BLaER1 treated with 17β-estradiol and CSF1 and Interleukin-3, amounts not matched to agents 10 nM and 100 nM (cell line): ENCODE data around the gene KCNQ2.
"Not testable (repeated sequence)": the region's sequence is repeated elsewhere in the genome, so short reads cannot be mapped to it uniquely, and the experiment has no call there.

Experiments used
- H3K27ac ChIP-seq, 11 experiments: shearing (Covaris generic); formaldehyde crosslinking; 2 replicates each; pipeline ENCODE4 v1.8.1; 2022
- H3K27me3 ChIP-seq, 11 experiments: shearing (Covaris generic); formaldehyde crosslinking; 2 replicates each; pipeline ENCODE4 v1.8.1; 2022
- H3K36me3 ChIP-seq, 11 experiments: shearing (Covaris generic); formaldehyde crosslinking; 2 replicates each; pipeline ENCODE4 v1.8.1; 2022
- H3K4me1 ChIP-seq, 10 experiments: shearing (Covaris generic); formaldehyde crosslinking; 2 replicates each; pipeline ENCODE4 v1.8.1; 2022
- H3K4me2 ChIP-seq, 11 experiments: shearing (Covaris generic); formaldehyde crosslinking; 2 replicates each; pipeline ENCODE4 v1.8.1; 2022
- H3K4me3 ChIP-seq, 10 experiments: shearing (Covaris generic); formaldehyde crosslinking; 2 replicates each; pipeline ENCODE4 v1.8.1; 2022
- H3K9ac ChIP-seq, 11 experiments: shearing (Covaris generic); formaldehyde crosslinking; 2 replicates each; pipeline ENCODE4 v1.8.1; 2022
- H3K9me3 ChIP-seq, 11 experiments: shearing (Covaris generic); formaldehyde crosslinking; replicated peaks in 1 of 11; 2 replicates each; pipeline ENCODE4 v1.8.1; 2022
- H4K20me1 ChIP-seq, 11 experiments: shearing (Covaris generic); formaldehyde crosslinking; 2 replicates each; pipeline ENCODE4 v1.8.1; 2022
- Cebpa-rat ChIP-seq, 11 experiments: shearing (Covaris generic); IDR thresholded peaks; 2 replicates each; pipeline ENCODE4 v1.8.1; 2022

KCNQ2 gene

GRCh38 chr20:63482021-63482587, 9.6 kb upstream of the KCNQ2 start:
- H4K20me1 ChIP-seq = peaks cover 0 to 73% (median 19%) of the 10 kb centered on the region in 11 experiments; a peak in 13 of 22 replicates
- 0 out of 22 replicates have a peak overlapping the region, but pooled peaks of 1 of the 11 experiments have one; percentile 5 for H3K9ac ChIP-seq
- H3K27ac ChIP-seq = no peak overlapping the region
- peak overlapping the region in 9 of 11 experiments; percentile 14 to 72 (median 48); a peak in 17 of 22 replicates for H3K4me2 ChIP-seq
- no peak for TF ChIP-seq Cebpa-rat (IDR thresholded peaks at IDR 0.05)
- H3K4me1 ChIP-seq = peaks cover 10 to 49% (median 40%) of the 10 kb centered on the region in 10 experiments; a peak in 19 of 20 replicates
- H3K27me3 ChIP-seq = peaks cover 32 to 79% (median 55%) of the 10 kb centered on the region in 11 experiments
- H3K9me3 ChIP-seq = no peaks in the 10 kb centered on the region
- H3K4me3 ChIP-seq = no peak overlapping the region
- no peaks in the 10 kb centered on the region for H3K36me3 ChIP-seq

GRCh38 chr20:63481503-63481902, 9.0 kb upstream of the KCNQ2 start:
- Histone ChIP-seq H3K4me3 (no peak overlapping the region), H3K4me1 (peaks cover 10 to 53% (median 40%) of the 10 kb centered on the region in 10 experiments; a peak in 19 of 20 replicates), H4K20me1 (peaks cover 0 to 76% (median 19%) of the 10 kb centered on the region in 11 experiments; a peak in 13 of 22 replicates), H3K27me3 (peaks cover 38 to 83% (median 60%) of the 10 kb centered on the region in 11 experiments), H3K4me2 (peak overlapping the region in 8 of 11 experiments; percentile 14 to 72 (median 50); a peak in 13 of 22 replicates), H3K36me3 (no peaks in the 10 kb centered on the region), H3K9me3 (no peaks in the 10 kb centered on the region), H3K9ac (no peak overlapping the region), H3K27ac (no peak overlapping the region)
- TF ChIP-seq Cebpa-rat (IDR thresholded peaks at IDR 0.05) = no peak

GRCh38 chr20:63479695-63480419, 7.4 kb upstream of the KCNQ2 start:
- peaks cover 52 to 90% (median 72%) of the 10 kb centered on the region in 11 experiments for H3K27me3 ChIP-seq
- not testable (repeated sequence) for H3K9me3 ChIP-seq, H3K36me3 ChIP-seq, H3K4me2 ChIP-seq, H3K27ac ChIP-seq, H3K4me3 ChIP-seq, H3K9ac ChIP-seq
- H4K20me1 ChIP-seq = peaks cover 0 to 72% (median 24%) of the 10 kb centered on the region in 11 experiments; a peak in 17 of 22 replicates
- peaks cover 10 to 54% (median 37%) of the 10 kb centered on the region in 10 experiments for H3K4me1 ChIP-seq

- H4K20me1 ChIP-seq = peaks cover 0 to 77% (median 35%) of the 10 kb centered on the region in 11 experiments; a peak in 17 of 22 replicates
- TF ChIP-seq Cebpa-rat (IDR thresholded peaks at IDR 0.05) = no peak
- H3K27me3 ChIP-seq = peaks cover 58 to 92% (median 78%) of the 10 kb centered on the region in 11 experiments
- no peak overlapping the region for H3K4me2 ChIP-seq
- H3K4me3 ChIP-seq = no peak overlapping the region
- no peak overlapping the region for H3K9ac ChIP-seq
- no peaks in the 10 kb centered on the region for H3K36me3 ChIP-seq
- peaks cover 22 to 56% (median 41%) of the 10 kb centered on the region in 10 experiments for H3K4me1 ChIP-seq
- no peaks in the 10 kb centered on the region for H3K9me3 ChIP-seq
- no peak overlapping the region for H3K27ac ChIP-seq
Measured at GRCh38 chr20:63478346-63479302, 6.2 kb upstream of the KCNQ2 start.

- no peak overlapping the region for H3K4me3 ChIP-seq
- H3K36me3 ChIP-seq = no peaks in the 10 kb centered on the region
- peaks cover 23 to 56% (median 42%) of the 10 kb centered on the region in 10 experiments for H3K4me1 ChIP-seq
- no peak overlapping the region for H3K27ac ChIP-seq
- TF ChIP-seq Cebpa-rat (IDR thresholded peaks at IDR 0.05) = no peak
- H4K20me1 ChIP-seq = peaks cover 0 to 80% (median 36%) of the 10 kb centered on the region in 11 experiments; a peak in 17 of 22 replicates
- H3K27me3 ChIP-seq = peaks cover 65 to 92% (median 82%) of the 10 kb centered on the region in 11 experiments
- peak overlapping the region in 1 of 11 experiments; percentile 13; a peak in 1 of 22 replicates for H3K4me2 ChIP-seq
- H3K9me3 ChIP-seq = no peaks in the 10 kb centered on the region
- no peak overlapping the region for H3K9ac ChIP-seq
Measured at GRCh38 chr20:63477944-63478343, 5.5 kb upstream of the KCNQ2 start.

GRCh38 chr20:63477061-63477616, 4.7 kb upstream of the KCNQ2 start:
- no peak for TF ChIP-seq Cebpa-rat (IDR thresholded peaks at IDR 0.05)
- H4K20me1 ChIP-seq = peaks cover 0 to 75% (median 34%) of the 10 kb centered on the region in 11 experiments; a peak in 17 of 22 replicates
- H3K9ac ChIP-seq = no peak overlapping the region
- H3K4me2 ChIP-seq = peak overlapping the region in 7 of 11 experiments; percentile 5 to 30 (median 13); a peak in 4 of 22 replicates
- H3K9me3 ChIP-seq = no peaks in the 10 kb centered on the region
- peaks cover 70 to 89% (median 82%) of the 10 kb centered on the region in 11 experiments for H3K27me3 ChIP-seq
- H3K4me1 ChIP-seq = peaks cover 21 to 51% (median 37%) of the 10 kb centered on the region in 10 experiments
- no peak overlapping the region for H3K4me3 ChIP-seq
- H3K36me3 ChIP-seq = no peaks in the 10 kb centered on the region
- H3K27ac ChIP-seq = no peak overlapping the region

GRCh38 chr20:63475209-63475608, 2.8 kb upstream of the KCNQ2 start:
- H3K9ac ChIP-seq = no peak overlapping the region
- H3K4me2 ChIP-seq = peak overlapping the region in 7 of 11 experiments; percentile 68 to 94 (median 77); a peak in 13 of 22 replicates
- no peak overlapping the region for H3K4me3 ChIP-seq
- H4K20me1 ChIP-seq = peaks cover 0 to 79% (median 40%) of the 10 kb centered on the region in 11 experiments; a peak in 18 of 22 replicates
- H3K27me3 ChIP-seq = peaks cover 88 to 94% (median 90%) of the 10 kb centered on the region in 11 experiments
- no peak for TF ChIP-seq Cebpa-rat (IDR thresholded peaks at IDR 0.05)
- no peaks in the 10 kb centered on the region for H3K9me3 ChIP-seq
- no peaks in the 10 kb centered on the region for H3K36me3 ChIP-seq
- H3K27ac ChIP-seq = no peak overlapping the region
- peaks cover 25 to 59% (median 41%) of the 10 kb centered on the region in 10 experiments for H3K4me1 ChIP-seq
